T-helper 17 cell (primary cell): ENCODE data around the gene HOXC9. TPM values are rescaled to one million over a fixed set of nuclear protein-coding genes. Genes with fewer than 3 reads are reported as not detected.
A peak's percentile ranks its signal among the peaks of the same experiment; 100 is the strongest.
"Not testable (repeated sequence)": the region's sequence is repeated elsewhere in the genome, so short reads cannot be mapped to it uniquely, and the experiment has no call there.

ENCODE experiments used
- ATAC-seq: fragments of 150-1000 bp; cut with Tn5 transposase; 2 replicates; pipeline ENCODE4 v1.10.0; 2021; ENCODE audit warnings: mild to moderate bottlenecking, moderate library complexity
- DNase-seq, 3 donors: peaks; one replicate each; pipeline versions ENCODE4 v3.0.0 to v3.0.0-alpha.2; 2020 to 2021
- H3K9me3 ChIP-seq: one replicate; pipeline ENCODE4 v1.7.0; 2013; ENCODE audit warnings: low read length, mild to moderate bottlenecking; ENCODE audit not compliant: control insufficient read depth, poor library complexity, severe bottlenecking
- H3K27ac Mint-ChIP-seq: one replicate; pipeline ENCODE4 v1.8.0; 2022; ENCODE audit warnings: mild to moderate bottlenecking, moderate library complexity, mixed read lengths
- H3K27me3 Mint-ChIP-seq: one replicate; pipeline ENCODE4 v1.8.0; 2022; ENCODE audit warnings: mixed read lengths
- H3K36me3 Mint-ChIP-seq: one replicate; pipeline ENCODE4 v1.8.0; 2022; ENCODE audit warnings: low read depth, mixed read lengths
- H3K4me1 Mint-ChIP-seq: one replicate; pipeline ENCODE4 v1.8.0; 2022; ENCODE audit warnings: mild to moderate bottlenecking, mixed read lengths
- H3K4me3 Mint-ChIP-seq: one replicate; pipeline ENCODE4 v1.8.0; 2022; ENCODE audit warnings: mild to moderate bottlenecking, moderate library complexity, mixed read lengths
- total RNA-seq, 4 donors: library from RNA in 2 of 4; stranded (reverse) in 2 of 4; gene quantifications; one replicate each; pipeline ENCODE4 v1.2.3 and lab custom pipeline; 2022 to 2026

The HOXC9 gene
- total RNA-seq, 2 donors from 2014 or later: not detected

GRCh38 chr12:54042033-54042432 is 42.1 kb downstream of the HOXC9 start:
- not testable (repeated sequence) for H3K4me1 Mint-ChIP-seq, DNase-seq, ATAC-seq, H3K36me3 Mint-ChIP-seq, H3K4me3 Mint-ChIP-seq, H3K9me3 ChIP-seq, H3K27ac Mint-ChIP-seq
- H3K27me3 Mint-ChIP-seq: peaks cover 91% of the 10 kb centered on the region

- peaks cover 90% of the 10 kb centered on the region for H3K27me3 Mint-ChIP-seq
- H3K9me3 ChIP-seq: no peaks in the 10 kb centered on the region
- H3K36me3 Mint-ChIP-seq: no peaks in the 10 kb centered on the region
- H3K4me3 Mint-ChIP-seq: no peak overlapping the region
- DNase-seq: no peak
- peaks cover 9% of the 10 kb centered on the region for H3K4me1 Mint-ChIP-seq
- no peak overlapping the region for H3K27ac Mint-ChIP-seq
- no peak for ATAC-seq
Measured at GRCh38 chr12:54042970-54043853, 43.3 kb downstream of the HOXC9 start.

GRCh38 chr12:54044425-54045103 is 44.6 kb downstream of the HOXC9 start:
- peaks cover 9% of the 10 kb centered on the region for H3K4me1 Mint-ChIP-seq
- H3K27me3 Mint-ChIP-seq: peaks cover 90% of the 10 kb centered on the region
- ATAC-seq: no peak
- no peak for DNase-seq
- no peak overlapping the region for H3K27ac Mint-ChIP-seq
- H3K4me3 Mint-ChIP-seq: no peak overlapping the region
- no peaks in the 10 kb centered on the region for H3K9me3 ChIP-seq
- no peaks in the 10 kb centered on the region for H3K36me3 Mint-ChIP-seq

- Mint-ChIP-seq H3K27ac (no peak overlapping the region), H3K4me3 (no peak overlapping the region), H3K4me1 (peaks cover 16% of the 10 kb centered on the region), H3K27me3 (peaks cover 90% of the 10 kb centered on the region), H3K36me3 (no peaks in the 10 kb centered on the region)
- no peaks in the 10 kb centered on the region for H3K9me3 ChIP-seq
- no peak for ATAC-seq
- no peak for DNase-seq
Measured at GRCh38 chr12:54045401-54045800, 45.4 kb downstream of the HOXC9 start.

- Mint-ChIP-seq H3K4me1 (peaks cover 18% of the 10 kb centered on the region), H3K27ac (no peak overlapping the region), H3K36me3 (peaks cover 3% of the 10 kb centered on the region), H3K4me3 (peak overlapping the region; percentile 26), H3K27me3 (peaks cover 91% of the 10 kb centered on the region)
- no peak for ATAC-seq
- no peaks in the 10 kb centered on the region for H3K9me3 ChIP-seq
- DNase-seq: no peak
Measured at GRCh38 chr12:54045868-54046521, 46.0 kb downstream of the HOXC9 start.

GRCh38 chr12:54046809-54047159 is 46.8 kb downstream of the HOXC9 start:
- H3K9me3 ChIP-seq: no peaks in the 10 kb centered on the region
- no peak overlapping the region for H3K4me3 Mint-ChIP-seq
- H3K27ac Mint-ChIP-seq: no peak overlapping the region
- peaks cover 4% of the 10 kb centered on the region for H3K36me3 Mint-ChIP-seq
- ATAC-seq: no peak
- H3K4me1 Mint-ChIP-seq: peaks cover 22% of the 10 kb centered on the region
- DNase-seq: no peak
- peaks cover 98% of the 10 kb centered on the region for H3K27me3 Mint-ChIP-seq

GRCh38 chr12:54047160-54047963 is 47.4 kb downstream of the HOXC9 start:
- DNase-seq (no peak), ATAC-seq (no peak)
- H3K27me3 Mint-ChIP-seq: peaks cover 99% of the 10 kb centered on the region
- H3K27ac Mint-ChIP-seq: no peak overlapping the region
- peaks cover 5% of the 10 kb centered on the region for H3K36me3 Mint-ChIP-seq
- peak overlapping the region; percentile 21 for H3K4me3 Mint-ChIP-seq
- H3K4me1 Mint-ChIP-seq: peaks cover 24% of the 10 kb centered on the region
- no peaks in the 10 kb centered on the region for H3K9me3 ChIP-seq

- Mint-ChIP-seq H3K36me3 (peaks cover 5% of the 10 kb centered on the region), H3K4me3 (peak overlapping the region; percentile 21), H3K4me1 (peaks cover 27% of the 10 kb centered on the region), H3K27ac (no peak overlapping the region), H3K27me3 (peaks cover 99% of the 10 kb centered on the region)
- H3K9me3 ChIP-seq: no peaks in the 10 kb centered on the region
- DNase-seq (no peak), ATAC-seq (no peak)
Measured at GRCh38 chr12:54047964-54048303, 48.0 kb downstream of the HOXC9 start.

- no peak for ATAC-seq
- DNase-seq: no peak
- peaks cover 27% of the 10 kb centered on the region for H3K4me1 Mint-ChIP-seq
- no peaks in the 10 kb centered on the region for H3K9me3 ChIP-seq
- peaks cover 98% of the 10 kb centered on the region for H3K27me3 Mint-ChIP-seq
- H3K27ac Mint-ChIP-seq: no peak overlapping the region
- no peak overlapping the region for H3K4me3 Mint-ChIP-seq
- peaks cover 5% of the 10 kb centered on the region for H3K36me3 Mint-ChIP-seq
Measured at GRCh38 chr12:54048406-54049093, 48.6 kb downstream of the HOXC9 start.

- ATAC-seq (no peak), DNase-seq (no peak)
- Mint-ChIP-seq H3K4me3 (no peak overlapping the region), H3K27ac (no peak overlapping the region), H3K4me1 (peaks cover 27% of the 10 kb centered on the region), H3K36me3 (peaks cover 5% of the 10 kb centered on the region), H3K27me3 (peaks cover 98% of the 10 kb centered on the region)
- H3K9me3 ChIP-seq: no peaks in the 10 kb centered on the region
Measured at GRCh38 chr12:54049108-54049507, 49.1 kb downstream of the HOXC9 start.

- DNase-seq: no peak
- Mint-ChIP-seq H3K27ac (no peak overlapping the region), H3K4me1 (peaks cover 30% of the 10 kb centered on the region), H3K4me3 (no peak overlapping the region), H3K36me3 (peaks cover 7% of the 10 kb centered on the region), H3K27me3 (peaks cover 97% of the 10 kb centered on the region)
- ATAC-seq: no peak
- no peaks in the 10 kb centered on the region for H3K9me3 ChIP-seq
Measured at GRCh38 chr12:54050482-54050810, 50.5 kb downstream of the HOXC9 start.

GRCh38 chr12:54051026-54051842 is 51.3 kb downstream of the HOXC9 start:
- no peaks in the 10 kb centered on the region for H3K9me3 ChIP-seq
- Mint-ChIP-seq H3K4me3 (no peak overlapping the region), H3K27me3 (peaks cover 97% of the 10 kb centered on the region), H3K36me3 (peaks cover 7% of the 10 kb centered on the region), H3K27ac (no peak overlapping the region), H3K4me1 (peaks cover 30% of the 10 kb centered on the region)
- DNase-seq: no peak
- no peak for ATAC-seq
